Skeletal muscle tissue (tissue), 4 donors: ENCODE data around the gene CGB2. TPM values are rescaled to one million over a fixed set of nuclear protein-coding genes. Genes with fewer than 3 reads are reported as not detected.
A peak's percentile ranks its signal among the peaks of the same experiment; 100 is the strongest.

Experiments
- H3K27ac ChIP-seq: one replicate; pipeline ENCODE4 v1.7.0; 2013; ENCODE audit warnings: mild to moderate bottlenecking, low read depth, low read length, inconsistent platforms
- H3K27me3 ChIP-seq, 3 donors: one replicate each; pipeline ENCODE4 v1.7.0; 2013; ENCODE audit warnings: low read length in 3 of 3; ENCODE audit not compliant: control insufficient read depth in 3 of 3, insufficient read depth in 3 of 3
- H3K36me3 ChIP-seq, 3 donors: one replicate each; pipeline ENCODE4 v1.7.0; 2013; ENCODE audit warnings: low read length in 3 of 3; ENCODE audit not compliant: control insufficient read depth in 3 of 3, insufficient read depth in 3 of 3
- H3K4me1 ChIP-seq, 3 donors: one replicate each; pipeline ENCODE4 v1.7.0; 2013; ENCODE audit warnings: low read length in 3 of 3, mild to moderate bottlenecking in 3 of 3; ENCODE audit not compliant: control insufficient read depth in 3 of 3, insufficient read depth in 3 of 3
- H3K4me3 ChIP-seq, 3 donors: one replicate each; pipeline ENCODE4 v1.7.0; 2013; ENCODE audit warnings: low read length in 3 of 3
- H3K9ac ChIP-seq, 3 donors: one replicate each; pipeline ENCODE4 v1.7.0; 2013; ENCODE audit warnings: low read length in 3 of 3, mild to moderate bottlenecking in 3 of 3, moderate library complexity in 2 of 3, low read depth in 1 of 3
- H3K9me3 ChIP-seq, 3 donors: one replicate each; pipeline ENCODE4 v1.7.0; 2013; ENCODE audit warnings: low read length in 3 of 3; ENCODE audit not compliant: control insufficient read depth in 3 of 3
- total RNA-seq: library from RNA; depleted of rRNA; stranded (reverse); fragments of >200 nt; gene quantifications from one replicate; pipeline ENCODE4 v1.2.3, GENCODE V29; 2014
- donor health status: Osteomylitis.

Gene CGB2
- total RNA-seq, 1 donor from 2014 or later: not detected

DNA sequence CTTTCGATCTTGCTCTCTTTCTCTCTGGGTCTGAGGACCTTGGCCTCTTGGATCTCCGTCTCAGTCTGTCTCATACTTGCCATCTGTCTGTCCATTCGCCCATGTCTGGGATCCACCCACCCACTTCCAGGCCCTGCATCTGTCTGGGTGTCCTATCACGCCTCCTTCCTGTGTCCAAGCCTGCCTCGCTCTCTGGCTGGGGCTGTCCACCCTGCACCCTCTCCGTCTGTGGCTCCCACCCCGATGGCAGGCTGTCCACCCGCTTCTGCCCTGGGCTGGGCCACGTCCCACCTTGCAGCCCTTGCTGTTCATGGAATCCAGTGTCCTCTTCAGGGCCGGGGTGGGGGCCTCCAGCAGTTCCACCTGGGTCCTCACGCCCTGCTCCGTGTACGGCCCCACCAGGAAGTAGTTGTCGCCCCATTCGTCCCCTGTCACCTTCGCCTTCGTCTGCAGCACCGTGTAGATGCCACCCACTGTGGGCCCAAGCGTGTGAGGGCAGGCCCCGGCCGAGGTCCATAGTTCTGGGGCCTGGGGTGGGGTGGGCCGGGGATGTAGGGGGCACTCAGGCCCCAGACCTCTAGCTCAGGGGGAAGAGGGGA, 40.6 kb upstream of the CGB2 start:
- Histone ChIP-seq H3K27me3 (no peaks in the 10 kb centered on the region), H3K9ac (peak overlapping the region; percentile 99 to 100 (median 100)), H3K9me3 (no peaks in the 10 kb centered on the region), H3K4me1 (peaks cover 61 to 74% (median 67%) of the 10 kb centered on the region in 3 donors), H3K27ac (peak overlapping the region; percentile 98), H3K36me3 (peaks cover 18 to 34% (median 24%) of the 10 kb centered on the region in 3 donors), H3K4me3 (peak overlapping the region; percentile 63 to 99 (median 98))

DNA sequence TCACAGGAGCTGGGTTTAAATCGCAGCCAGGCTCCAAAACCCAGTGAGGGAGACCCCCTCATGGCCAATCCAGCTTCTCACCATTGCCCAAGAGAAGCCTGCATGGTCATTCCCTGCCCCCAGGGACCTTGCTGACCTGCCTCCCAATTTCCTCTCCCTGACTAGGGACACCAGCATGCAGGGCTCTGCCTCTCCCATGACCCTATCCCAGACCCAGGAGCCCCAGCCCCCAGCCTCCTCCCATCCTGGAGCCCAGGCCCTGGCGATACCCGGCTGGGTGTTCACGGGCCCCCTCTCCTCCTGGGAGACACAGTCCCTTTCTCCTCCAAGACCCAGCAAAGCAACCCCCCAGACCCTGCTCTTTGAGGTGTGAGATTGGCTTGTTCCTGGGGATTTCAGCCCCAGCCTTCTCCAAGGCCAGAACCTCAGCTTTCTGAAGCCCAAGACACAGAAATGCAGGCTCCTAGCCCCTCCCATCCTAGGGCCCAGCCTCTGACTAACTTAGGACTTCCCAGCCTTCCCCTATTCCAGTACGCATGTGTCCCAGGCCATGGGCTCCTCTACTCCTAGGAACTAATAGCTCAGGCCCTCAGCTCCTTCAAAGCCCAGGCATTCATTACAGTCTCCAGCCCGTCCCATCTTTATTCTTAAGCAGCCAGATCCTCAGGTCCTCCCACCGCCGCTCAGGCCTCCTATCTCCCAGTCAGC, 39.7 kb upstream of the CGB2 start:
- Histone ChIP-seq H3K9me3 (no peaks in the 10 kb centered on the region), H3K36me3 (peaks cover 12 to 32% (median 21%) of the 10 kb centered on the region in 3 donors), H3K27me3 (no peaks in the 10 kb centered on the region), H3K9ac (peak overlapping the region; percentile 99 to 100 (median 100)), H3K4me3 (peak overlapping the region; percentile 97 to 99 (median 98)), H3K4me1 (peaks cover 55 to 67% (median 61%) of the 10 kb centered on the region in 3 donors), H3K27ac (peak overlapping the region; percentile 98)

DNA sequence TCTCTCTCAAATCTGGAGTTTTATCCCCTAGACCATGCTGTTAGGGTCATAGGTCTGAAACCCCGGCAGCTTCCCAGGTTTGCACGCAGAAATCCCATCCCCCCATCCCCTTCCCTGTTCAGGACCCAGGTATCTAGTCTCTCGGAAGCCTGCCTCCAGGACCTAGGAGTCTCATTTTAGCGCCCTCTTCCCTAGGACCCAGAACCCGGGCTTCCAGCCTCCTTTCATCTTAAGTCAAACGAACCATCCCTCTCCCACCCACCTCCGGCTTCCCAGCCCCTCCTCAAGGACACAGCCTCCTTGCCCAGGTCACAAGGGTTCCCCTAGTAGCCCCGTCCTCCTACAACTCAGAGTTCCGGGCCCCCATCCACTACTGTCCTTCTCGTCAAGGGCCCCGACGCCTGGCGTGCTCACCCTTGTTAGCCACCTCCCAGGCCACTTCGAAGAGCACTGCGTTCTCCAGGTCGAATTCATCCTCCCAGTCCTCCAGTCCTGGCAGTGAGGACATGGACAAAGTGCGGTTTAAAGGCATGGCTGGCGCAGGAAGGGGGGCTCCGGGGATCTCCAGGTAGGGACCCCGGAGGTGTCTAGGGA, 39.0 kb upstream of the CGB2 start:
- Histone ChIP-seq H3K27me3 (no peaks in the 10 kb centered on the region), H3K4me3 (peak overlapping the region; percentile 97 to 99 (median 98)), H3K36me3 (peaks cover 9 to 28% (median 17%) of the 10 kb centered on the region in 3 donors), H3K9ac (peak overlapping the region; percentile 99 to 100 (median 100)), H3K9me3 (no peaks in the 10 kb centered on the region), H3K27ac (peak overlapping the region; percentile 98), H3K4me1 (peaks cover 50 to 63% (median 54%) of the 10 kb centered on the region in 3 donors)

DNA sequence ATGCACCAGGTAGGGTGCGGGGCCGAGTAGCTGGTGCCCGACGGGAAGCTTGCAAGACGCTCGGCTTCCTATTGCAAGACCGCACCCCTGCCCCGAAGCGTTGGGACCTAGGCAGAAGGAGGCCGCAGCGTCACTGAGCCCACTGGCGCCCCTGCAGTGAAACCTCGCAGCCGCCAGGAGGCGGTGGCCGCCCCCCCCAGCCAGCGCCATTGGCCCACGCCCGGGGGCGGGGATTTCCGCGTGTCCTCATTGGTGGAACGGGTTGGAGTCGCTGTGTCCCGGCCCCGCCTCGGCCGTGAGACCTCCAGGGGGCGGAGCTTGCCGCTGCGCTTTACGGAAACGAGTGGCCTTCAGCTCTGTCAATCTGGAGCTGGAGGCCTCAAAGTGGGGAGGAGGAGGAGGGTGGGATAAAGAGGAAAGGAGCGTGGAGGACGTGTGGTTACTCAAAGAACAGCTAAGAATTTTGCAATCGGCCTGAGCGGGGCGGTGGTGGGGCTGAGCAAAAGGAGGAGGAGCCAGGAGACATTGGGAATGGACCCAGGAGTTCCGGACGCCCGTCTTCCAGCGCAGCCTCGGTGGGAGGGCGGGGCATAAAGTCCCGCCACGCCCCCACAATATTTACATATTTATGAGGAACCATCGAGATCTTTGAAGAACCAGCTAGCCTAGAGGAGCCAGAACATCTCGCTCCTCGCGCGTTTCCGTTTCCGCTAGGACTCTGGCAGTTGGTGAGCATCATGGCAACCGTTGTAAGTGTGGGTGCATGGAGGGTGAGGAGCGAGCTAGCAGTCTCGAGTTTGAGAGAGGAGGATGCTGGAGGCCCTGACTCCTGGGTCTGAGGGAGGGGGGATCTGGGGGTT, 38.3 kb upstream of the CGB2 start, which contains the start of the genes GYS1 and RUVBL2:
Gene GYS1, minus strand, starts transcription at position 135 of the 860 bp plus-strand sequence. CDS start 197 bp downstream, outside the sequence.
Gene RUVBL2, plus strand, starts transcription at position 713 of the 860 bp plus-strand sequence. Its CDS starts 25 bp downstream, at position 738.
- Histone ChIP-seq H3K4me1 (peaks cover 46 to 60% (median 53%) of the 10 kb centered on the region in 3 donors), H3K36me3 (peaks cover 4 to 22% (median 15%) of the 10 kb centered on the region in 3 donors), H3K4me3 (peak within 1 kb of the TSS; percentile 97 to 99 (median 98)), H3K27ac (peak within 1 kb of the TSS; percentile 98), H3K27me3 (no peaks in the 10 kb centered on the region), H3K9ac (peak within 1 kb of the TSS; percentile 99 to 100 (median 100)), H3K9me3 (no peaks in the 10 kb centered on the region)

DNA sequence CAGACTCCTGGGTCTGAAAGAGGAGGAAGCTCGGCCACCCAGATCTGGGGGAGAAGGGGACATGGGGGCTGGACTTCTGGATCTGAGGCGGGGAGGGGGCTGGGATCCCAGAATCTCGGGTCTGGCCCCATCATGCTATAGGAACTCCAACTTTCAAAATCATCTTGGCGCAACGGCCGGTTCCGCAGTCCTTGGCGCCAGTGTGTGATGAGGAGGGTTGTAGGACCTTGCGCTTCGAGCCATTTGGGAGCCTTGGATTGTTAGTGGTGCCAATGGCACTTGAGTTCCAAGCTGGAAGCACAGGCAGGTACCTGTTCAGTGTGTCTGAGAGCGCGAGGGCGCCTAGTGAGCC, 37.7 kb upstream of the CGB2 start:
- H3K4me1 ChIP-seq: peaks cover 41 to 54% (median 47%) of the 10 kb centered on the region in 3 donors
- peaks cover 0 to 18% (median 9%) of the 10 kb centered on the region in 3 donors for H3K36me3 ChIP-seq

GRCh38 chr19:48997972-48998371, 33.7 kb upstream of the CGB2 start:
- H3K4me3 ChIP-seq: no peak overlapping the region
- peak overlapping the region in 1 of 3 donors; percentile 40 for H3K9ac ChIP-seq
- H3K27ac ChIP-seq: peak overlapping the region; percentile 30
- H3K27me3 ChIP-seq: no peaks in the 10 kb centered on the region
- H3K4me1 ChIP-seq: peaks cover 12 to 29% (median 26%) of the 10 kb centered on the region in 3 donors
- no peaks in the 10 kb centered on the region for H3K9me3 ChIP-seq
- H3K36me3 ChIP-seq: peaks cover 0 to 4% (median 4%) of the 10 kb centered on the region in 3 donors

More for the DNA sequence above, 37.7 kb upstream of the CGB2 start:
- Histone ChIP-seq H3K4me3 (peak overlapping the region; percentile 91 to 98 (median 97)), H3K9ac (peak overlapping the region; percentile 82 to 89 (median 84)), H3K9me3 (no peaks in the 10 kb centered on the region), H3K27ac (peak overlapping the region; percentile 98), H3K27me3 (no peaks in the 10 kb centered on the region)

GRCh38 chr19:48999481-49000325, 32.0 kb upstream of the CGB2 start:
- H3K9me3 ChIP-seq: no peaks in the 10 kb centered on the region
- no peak overlapping the region for H3K4me3 ChIP-seq
- H3K9ac ChIP-seq: peak overlapping the region in 1 of 3 donors; percentile 45
- H3K36me3 ChIP-seq: peaks cover 11 to 15% (median 11%) of the 10 kb centered on the region in 3 donors
- no peak overlapping the region for H3K27ac ChIP-seq
- H3K4me1 ChIP-seq: peaks cover 5 to 19% (median 16%) of the 10 kb centered on the region in 3 donors
- H3K27me3 ChIP-seq: no peaks in the 10 kb centered on the region

DNA sequence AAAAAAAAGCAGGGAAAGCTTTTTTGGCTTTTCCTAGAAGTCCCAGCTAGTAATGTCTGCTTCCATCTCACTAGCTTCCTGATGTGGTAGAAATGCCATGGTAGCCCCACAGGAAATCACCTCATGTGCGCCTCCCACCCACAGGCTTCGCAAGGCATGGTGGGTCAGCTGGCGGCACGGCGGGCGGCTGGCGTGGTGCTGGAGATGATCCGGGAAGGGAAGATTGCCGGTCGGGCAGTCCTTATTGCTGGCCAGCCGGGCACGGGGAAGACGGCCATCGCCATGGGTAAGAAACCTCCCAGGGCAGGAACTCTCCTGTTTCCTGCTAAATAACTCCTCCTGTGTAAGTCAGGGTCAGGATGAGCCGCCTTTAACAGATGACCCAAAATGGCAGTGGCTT, 27.6 kb upstream of the CGB2 start:
- no peak overlapping the region for H3K4me3 ChIP-seq
- no peak overlapping the region for H3K9ac ChIP-seq
- no peak overlapping the region for H3K27ac ChIP-seq
- no peaks in the 10 kb centered on the region for H3K27me3 ChIP-seq
- no peaks in the 10 kb centered on the region for H3K9me3 ChIP-seq
- H3K36me3 ChIP-seq: peaks cover 34 to 41% (median 36%) of the 10 kb centered on the region in 3 donors
- H3K4me1 ChIP-seq: peaks cover 0 to 8% (median 3%) of the 10 kb centered on the region in 3 donors
